WTC11 (cell line): ENCODE results near the gene CTIF. TPM values are rescaled to one million over a fixed set of nuclear protein-coding genes. Genes with fewer than 3 reads are reported as not detected.

Source experiments
- ATAC-seq: fragments of 200-7000 bp; cut with Tn5 transposase; 2 replicates; pipeline ENCODE4 v1.10.0; 2021; ENCODE audit warnings: mild to moderate bottlenecking, moderate library complexity
- CTCF ChIA-PET: fragments of 300-600 bp; sonication (Branson Sonifier 250); formaldehyde crosslinking; loops from one replicate; lab custom pipeline; 2021; ENCODE audit warnings: antibody characterized with exemption; lab: Charles Lee
- POLR2A ChIA-PET: fragments of 350-600 bp; sonication (Branson Sonifier 250); formaldehyde crosslinking; loops from one replicate; lab custom pipeline; 2021; ENCODE audit warnings: antibody characterized with exemption; lab: Charles Lee
- DNase-seq: peaks from one replicate; pipeline ENCODE4 v3.0.0; 2021; ENCODE audit warnings: low spot score
- H3K27ac Mint-ChIP-seq: 2 replicates; pipeline ENCODE4 v1.8.0; 2021; ENCODE audit warnings: mixed read lengths
- H3K27me3 Mint-ChIP-seq: 2 replicates; pipeline ENCODE4 v1.8.0; 2021; ENCODE audit warnings: low read depth, mild to moderate bottlenecking, moderate library complexity, mixed read lengths
- H3K36me3 Mint-ChIP-seq: 2 replicates; pipeline ENCODE4 v1.8.0; 2021; ENCODE audit warnings: mixed read lengths
- H3K4me1 Mint-ChIP-seq: 2 replicates; pipeline ENCODE4 v1.8.0; 2022; ENCODE audit warnings: mixed read lengths
- H3K4me3 Mint-ChIP-seq: 2 replicates; pipeline ENCODE4 v1.8.0; 2021; ENCODE audit warnings: mild to moderate bottlenecking, moderate library complexity, mixed read lengths
- H3K9me3 Mint-ChIP-seq: 2 replicates; pipeline ENCODE4 v1.8.0; 2021; ENCODE audit warnings: mixed read lengths
- ATF2 ChIP-seq: sonication (generic); formaldehyde crosslinking; IDR thresholded peaks from 2 replicates; pipeline ENCODE4 v1.8.1; 2022; ENCODE audit warnings: low read depth, missing genetic modification reagents, borderline replicate concordance
- CBFB ChIP-seq: sonication (generic); formaldehyde crosslinking; IDR thresholded peaks from 2 replicates; pipeline ENCODE4 v1.8.1; 2022; ENCODE audit warnings: mild to moderate bottlenecking, low read depth, missing genetic modification reagents
- E2F4 ChIP-seq: sonication (generic); formaldehyde crosslinking; IDR thresholded peaks from 2 replicates; pipeline ENCODE4 v1.8.1; 2022; ENCODE audit warnings: low read depth, mild to moderate bottlenecking, moderate library complexity, missing genetic modification reagents, borderline replicate concordance
- E2F5 ChIP-seq: sonication (generic); formaldehyde crosslinking; IDR thresholded peaks from 2 replicates; pipeline ENCODE4 v1.8.1; 2022; ENCODE audit warnings: mild to moderate bottlenecking, moderate library complexity, missing genetic modification reagents
- ESRRA ChIP-seq: sonication (generic); formaldehyde crosslinking; IDR thresholded peaks from 2 replicates; pipeline ENCODE4 v1.8.1; 2022; ENCODE audit warnings: mild to moderate bottlenecking, missing genetic modification reagents, borderline replicate concordance
- IRF1 ChIP-seq: sonication (generic); formaldehyde crosslinking; IDR thresholded peaks from 2 replicates; pipeline ENCODE4 v1.8.0; 2023; ENCODE audit warnings: missing genetic modification reagents
- JAZF1 ChIP-seq: fragments of 250-450 bp; sonication (Bioruptor Pico); IDR thresholded peaks from 2 replicates; pipeline ENCODE4 v1.9.0; 2021; ENCODE audit warnings: moderate library complexity, mild to moderate bottlenecking, inconsistent platforms
- MXD4 ChIP-seq: fragments of 250-450 bp; sonication (Bioruptor Pico); IDR thresholded peaks from 2 replicates; pipeline ENCODE4 v1.8.0; 2021; ENCODE audit warnings: mild to moderate bottlenecking, moderate library complexity, borderline replicate concordance
- NFATC4 ChIP-seq: fragments of 250-450 bp; sonication (Bioruptor Pico); IDR thresholded peaks from 2 replicates; pipeline ENCODE4 v1.9.0; 2021; ENCODE audit warnings: mild to moderate bottlenecking
- NFE2L1 ChIP-seq: sonication (generic); formaldehyde crosslinking; IDR thresholded peaks from 2 replicates; pipeline ENCODE4 v1.8.1; 2023; ENCODE audit warnings: missing genetic modification reagents
- NR2C2 ChIP-seq: sonication (generic); formaldehyde crosslinking; IDR thresholded peaks from 2 replicates; pipeline ENCODE4 v1.8.0; 2022; ENCODE audit warnings: mild to moderate bottlenecking, missing genetic modification reagents
- PRDM15 ChIP-seq: sonication (generic); formaldehyde crosslinking; IDR thresholded peaks from 2 replicates; pipeline ENCODE4 v1.8.0; 2022; ENCODE audit warnings: missing genetic modification reagents
- PRRX2 ChIP-seq: fragments of 250-450 bp; sonication (Bioruptor Pico); IDR thresholded peaks from 2 replicates; pipeline ENCODE4 v1.8.0; 2021; ENCODE audit warnings: mild to moderate bottlenecking
- TP53 ChIP-seq: sonication (generic); formaldehyde crosslinking; IDR thresholded peaks from 2 replicates; pipeline ENCODE4 v1.8.1; 2023; ENCODE audit warnings: mild to moderate bottlenecking, missing genetic modification reagents
- USF1 ChIP-seq: sonication (generic); formaldehyde crosslinking; IDR thresholded peaks from 2 replicates; pipeline ENCODE4 v1.8.0; 2022; ENCODE audit warnings: mild to moderate bottlenecking, missing genetic modification reagents
- ZBTB43 ChIP-seq: sonication (generic); formaldehyde crosslinking; IDR thresholded peaks from 2 replicates; pipeline ENCODE4 v1.8.1; 2023; ENCODE audit warnings: mild to moderate bottlenecking, missing genetic modification reagents
- ZNF416 ChIP-seq: fragments of 250-450 bp; sonication (Bioruptor Pico); IDR thresholded peaks from 2 replicates; pipeline ENCODE4 v1.9.0; 2021; ENCODE audit warnings: mild to moderate bottlenecking, inconsistent platforms
- ZSCAN18 ChIP-seq: fragments of 250-450 bp; sonication (Bioruptor Pico); IDR thresholded peaks from 2 replicates; pipeline ENCODE4 v2.1.2; 2022; ENCODE audit warnings: mild to moderate bottlenecking, moderate library complexity
- total RNA-seq: library from RNA; stranded (reverse); gene quantifications from 3 replicates; pipeline ENCODE4 v1.2.3, GENCODE V29; 2021

CTIF gene
- total RNA-seq, 1 experiment from 2014 or later = 28.5 TPM

GRCh38 chr18:48703418-48703817 is 164.6 kb downstream of the CTIF start:
- no peak overlapping the region for H3K4me3 Mint-ChIP-seq
- H3K27me3 Mint-ChIP-seq = no peaks in the 10 kb centered on the region
- no peak overlapping the region for H3K27ac Mint-ChIP-seq
- no peaks in the 10 kb centered on the region for H3K4me1 Mint-ChIP-seq
- ChIA-PET POLR2A (no interaction called here), CTCF (interaction anchor here (0.5 to 0.7 kb wide), 2 partner anchors 39 to 419 kb away, joined by 3 read pairs; no protein-coding TSS in a partner anchor)
- ATAC-seq = no peak
- peaks cover 6% of the 10 kb centered on the region for H3K9me3 Mint-ChIP-seq
- TF ChIP-seq PRRX2 = no peak
- no peak for TF ChIP-seq NFATC4 (CRISPR knock-in tag)
- TF ChIP-seq PRDM15 (CRISPR knock-in tag) = no peak
- no peak for TF ChIP-seq E2F5
- TF ChIP-seq NFE2L1 (CRISPR knock-in tag) = no peak
- TF ChIP-seq USF1 = no peak
- no peak for DNase-seq
- H3K36me3 Mint-ChIP-seq = no peaks in the 10 kb centered on the region

- CTCF ChIA-PET = no interaction called here
- no peak overlapping the region for H3K27ac Mint-ChIP-seq
- H3K4me3 Mint-ChIP-seq = no peak overlapping the region
- POLR2A ChIA-PET = no interaction called here
- H3K27me3 Mint-ChIP-seq = no peaks in the 10 kb centered on the region
- no peak for TF ChIP-seq E2F4 (CRISPR knock-in tag)
- no peak for TF ChIP-seq TP53 (CRISPR knock-in tag)
- no peak for TF ChIP-seq ESRRA
- TF ChIP-seq MXD4 = no peak
- DNase-seq (no peak), ATAC-seq (no peak)
- H3K4me1 Mint-ChIP-seq = peaks cover 14% of the 10 kb centered on the region
- H3K9me3 Mint-ChIP-seq = peaks cover 6% of the 10 kb centered on the region
- no peaks in the 10 kb centered on the region for H3K36me3 Mint-ChIP-seq
These were observed 166.2 kb downstream of the CTIF start for GRCh38 chr18:48705043-48705442.

GRCh38 chr18:48705531-48705930 is 166.7 kb downstream of the CTIF start:
- peaks cover 15% of the 10 kb centered on the region for H3K4me1 Mint-ChIP-seq
- ATAC-seq (no peak), DNase-seq (no peak)
- H3K4me3 Mint-ChIP-seq = no peak overlapping the region
- ChIA-PET CTCF (no interaction called here), POLR2A (no interaction called here)
- H3K27ac Mint-ChIP-seq = no peak overlapping the region
- no peaks in the 10 kb centered on the region for H3K27me3 Mint-ChIP-seq
- H3K36me3 Mint-ChIP-seq = no peaks in the 10 kb centered on the region
- H3K9me3 Mint-ChIP-seq = peaks cover 6% of the 10 kb centered on the region
- TF ChIP-seq ZNF416 (CRISPR knock-in tag) = no peak
- TF ChIP-seq ATF2 = no peak
- no peak for TF ChIP-seq ZSCAN18 (CRISPR knock-in tag)
- no peak for TF ChIP-seq PRRX2
- no peak for TF ChIP-seq E2F5
- TF ChIP-seq CBFB = no peak
- TF ChIP-seq ZBTB43 (CRISPR knock-in tag) = no peak
- no peak for TF ChIP-seq NR2C2 (CRISPR knock-in tag)
- no peak for TF ChIP-seq IRF1
- TF ChIP-seq JAZF1 (CRISPR knock-in tag) = no peak
